Motor neuron (in vitro differentiated cells): ENCODE results near the gene GNAI3. TPM values are rescaled to one million over a fixed set of nuclear protein-coding genes. Genes with fewer than 3 reads are reported as not detected.
"Not testable (repeated sequence)": the region's sequence is repeated elsewhere in the genome, so short reads cannot be mapped to it uniquely, and the experiment has no call there.

Source experiments
- ATAC-seq, 8 experiments: fragments of 200-7000 bp; cut with Tn5 transposase; replicated peaks in 6 of 8; 2 replicates each; pipeline ENCODE4 v1.8.0; 2021; ENCODE audit warnings: mild to moderate bottlenecking in 8 of 8, moderate library complexity in 8 of 8
- H3K27ac ChIP-seq, 2 donors: fragments of 250-450 bp; sonication (Bioruptor Pico); 2 replicates each; pipeline ENCODE4 v1.9.0; 2021; ENCODE audit warnings: antibody characterized with exemption in 2 of 2, mild to moderate bottlenecking in 2 of 2, moderate library complexity in 1 of 2
- H3K4me1 ChIP-seq, 2 donors: fragments of 250-450 bp; sonication (Bioruptor Pico); replicated peaks in 1 of 2; 2 replicates each; pipeline ENCODE4 v1.6.1; 2021; ENCODE audit warnings: antibody characterized with exemption in 2 of 2, mild to moderate bottlenecking in 2 of 2, moderate library complexity in 1 of 2
- H3K4me3 ChIP-seq, 5 donors: fragments of 250-450 bp; sonication (Bioruptor Pico); 2 replicates each; pipeline ENCODE4 v1.9.0; 2021; ENCODE audit warnings: antibody characterized with exemption in 5 of 5, mild to moderate bottlenecking in 5 of 5, moderate library complexity in 4 of 5
- WGBS, 10 experiments: fragments of 450-650 bp; shearing (Covaris generic); methylation state at CpG; one replicate each; pipeline ENCODE4 v1.0.0; 2022; 5-methylcytosine and 5-hydroxymethylcytosine counted together
- in situ Hi-C, 9 experiments: fragments of 400-800 bp; cut with MboI; loops; one replicate each; pipeline ENCODE4 v1.15.0; 2021; ENCODE audit warnings: low sequenced_read_pairs in 9 of 9, low pct_unique_long_range_greater_than_20kb in 2 of 9; ENCODE audit not compliant: unreplicated experiment in 9 of 9
- total RNA-seq, 8 experiments: library from RNA; unstranded; fragments of 300-600 nt; gene quantifications; 2 replicates each; pipeline versions ENCODE4 v1.2.3 to v1.2.4, GENCODE V29; 2022

The GNAI3 gene
- total RNA-seq, 8 experiments from 2014 or later, result 8.8 to 15.5 (median 13.9) TPM

DNA sequence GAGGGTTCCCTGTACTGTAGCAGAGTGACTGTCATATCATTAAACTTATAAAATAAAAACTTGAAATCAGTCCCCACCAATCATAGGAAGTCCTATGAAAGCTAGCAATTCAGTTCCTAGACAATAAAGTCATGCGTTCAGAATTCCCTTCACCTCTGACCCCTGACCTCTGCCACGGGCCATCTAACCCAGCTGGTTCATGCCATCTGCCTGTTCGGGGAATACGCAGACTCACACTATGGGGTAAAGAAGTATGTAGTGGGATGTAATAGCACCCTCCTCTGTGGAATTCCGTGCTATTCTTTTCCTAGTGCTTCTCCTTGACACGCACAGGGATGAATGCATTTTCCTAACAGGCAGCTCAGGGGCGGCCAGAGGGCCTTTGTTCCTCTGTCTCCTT, 109.6 kb downstream of the GNAI3 start:
- ATAC-seq, result no peak
- in situ Hi-C loops, result loop anchor here in 2 of 9 experiments (10.0 to 25.0 kb wide), 2 partner anchors 104 to 327 kb away; partner anchors contain the start of genes AHCYL1 (in 1 of the 2) and EPS8L3 (in 1 of the 2)
- peaks cover 19 to 28% of the 10 kb centered on the region in 2 donors for H3K4me1 ChIP-seq
- WGBS, 10 experiments, result 40 to 94% (median 73%) methylated on average over 1 to 7 of the region's 7 CpGs; no CpG with 5 or more reads in 2 of the 10 experiments
- no peak overlapping the region for H3K27ac ChIP-seq
- H3K4me3 ChIP-seq, result no peak overlapping the region

- H3K27ac ChIP-seq, result no peak overlapping the region
- in situ Hi-C loops, result loop anchor here in 2 of 9 experiments (10.0 to 25.0 kb wide), 2 partner anchors 104 to 326 kb away; partner anchors contain the start of genes AHCYL1 (in 1 of the 2) and EPS8L3 (in 1 of the 2)
- peaks cover 16 to 22% of the 10 kb centered on the region in 2 donors for H3K4me1 ChIP-seq
- ATAC-seq, result peak in 2 of 8 experiments; percentile 5 to 15
- H3K4me3 ChIP-seq, result no peak overlapping the region
- 50 to 83% (median 51%) methylated on average over 1 to 3 of the region's 3 CpGs; no CpG with 5 or more reads in 7 of the 10 experiments for WGBS, 10 experiments
These were observed 110.2 kb downstream of the GNAI3 start for GRCh38 chr1:109658533-109659042.

DNA sequence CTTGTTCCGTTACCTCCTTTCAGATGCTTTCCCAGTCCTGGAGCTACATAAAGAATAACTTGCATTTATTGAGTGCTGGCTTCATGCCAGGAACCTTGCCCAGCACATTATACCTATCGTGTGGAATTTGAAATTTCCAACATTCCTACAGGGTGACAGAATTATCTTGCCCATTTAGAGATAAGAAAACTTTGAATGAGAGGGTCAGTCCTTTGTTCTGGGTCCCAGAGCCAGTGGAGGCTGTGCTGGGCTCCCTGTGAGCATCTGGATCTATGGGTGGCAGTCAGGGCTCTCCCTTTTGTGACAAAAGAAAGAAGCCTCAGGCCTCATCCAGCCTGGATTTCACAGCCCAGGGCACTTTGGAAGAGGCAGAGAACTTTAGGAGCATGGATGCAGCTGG, 110.7 kb downstream of the GNAI3 start:
- Histone ChIP-seq H3K27ac (no peak overlapping the region), H3K4me3 (no peak overlapping the region), H3K4me1 (peaks cover 14 to 20% of the 10 kb centered on the region in 2 donors)
- in situ Hi-C loops, result loop anchor here in 2 of 9 experiments (10.0 to 25.0 kb wide), 2 partner anchors 103 to 326 kb away; partner anchors contain the start of genes AHCYL1 (in 1 of the 2) and EPS8L3 (in 1 of the 2)
- no peak for ATAC-seq
- 30 to 100% (median 100%) methylated on average over 1 to 2 of the region's 2 CpGs; no CpG with 5 or more reads in 3 of the 10 experiments for WGBS, 10 experiments

DNA sequence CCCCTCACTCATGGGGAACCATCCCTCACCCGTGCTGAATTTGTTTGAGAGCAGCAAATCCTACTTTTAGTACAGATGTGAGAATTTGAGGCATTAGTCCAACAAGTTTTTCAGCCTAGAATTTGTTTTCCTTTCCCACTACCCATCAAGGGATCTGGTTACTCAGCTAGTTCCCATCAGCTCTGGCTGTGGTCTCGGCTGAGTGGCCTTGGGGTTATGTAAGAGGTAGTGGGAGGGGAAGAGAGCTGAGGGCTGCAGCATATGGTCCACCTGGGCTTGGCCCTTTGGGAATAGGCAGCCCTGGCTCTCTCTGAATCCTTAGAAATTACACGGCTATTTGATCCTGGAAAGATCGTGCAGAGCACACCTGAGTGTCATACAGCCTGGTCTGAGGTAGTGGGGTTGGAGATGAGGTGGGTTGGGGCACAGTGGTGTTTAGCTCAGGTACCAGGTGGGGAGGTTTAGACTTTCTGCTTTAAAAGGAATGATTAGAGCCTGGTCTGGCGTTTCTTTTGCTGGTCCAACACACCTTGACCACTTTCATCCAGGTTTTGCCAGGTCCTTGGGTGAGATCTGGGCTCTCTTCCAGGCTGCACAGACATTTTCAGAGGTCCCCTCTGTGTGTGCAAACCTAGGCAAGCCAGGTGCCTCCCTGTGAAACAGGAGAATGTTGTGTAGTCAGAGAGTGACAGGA, 111.7 kb downstream of the GNAI3 start:
- 40 to 100% (median 65%) methylated on average over 1 to 5 of the region's 5 CpGs; no CpG with 5 or more reads in 4 of the 10 experiments for WGBS, 10 experiments
- no peak overlapping the region for H3K4me3 ChIP-seq
- peaks cover 14 to 15% of the 10 kb centered on the region in 2 donors for H3K4me1 ChIP-seq
- ATAC-seq, result peak in 1 of 8 experiments; percentile 12
- in situ Hi-C loops, result loop anchor here in 2 of 9 experiments (10.0 to 25.0 kb wide), 2 partner anchors 102 to 325 kb away; partner anchors contain the start of genes AHCYL1 (in 1 of the 2) and EPS8L3 (in 1 of the 2)
- H3K27ac ChIP-seq, result no peak overlapping the region

- H3K27ac ChIP-seq, H3K4me3 ChIP-seq, ATAC-seq: not testable (repeated sequence)
- in situ Hi-C loops, result loop anchor here in 1 of 9 experiments (25.0 kb wide), 1 partner anchor 102 kb away; the partner anchor contains the start of gene EPS8L3
- WGBS, 10 experiments, result 60 to 86% (median 76%) methylated on average over 1 to 2 of the region's 4 CpGs; no CpG with 5 or more reads in 6 of the 10 experiments
- peaks cover 14 to 15% of the 10 kb centered on the region in 2 donors for H3K4me1 ChIP-seq
These were observed 112.2 kb downstream of the GNAI3 start for GRCh38 chr1:109660691-109661026.

DNA sequence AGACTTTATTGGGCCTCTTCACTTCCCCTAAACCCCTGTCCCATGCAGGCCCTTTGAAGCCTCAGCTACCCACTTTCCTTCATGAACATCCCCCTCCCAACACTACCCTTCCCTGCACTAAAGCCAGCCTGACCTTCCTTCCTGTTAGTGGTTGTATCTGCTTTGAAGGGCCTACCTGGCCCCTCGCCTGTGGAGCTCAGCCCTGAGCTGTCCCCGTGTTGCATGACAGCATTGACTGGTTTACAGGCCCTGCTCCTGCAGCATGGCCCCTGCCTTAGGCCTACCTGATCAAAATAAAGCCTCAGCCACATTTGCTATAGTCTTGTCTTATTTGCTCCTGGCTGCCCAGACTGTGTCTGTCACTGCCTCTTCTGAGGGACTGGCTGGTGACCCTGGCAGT, 113.0 kb downstream of the GNAI3 start:
- Histone ChIP-seq H3K4me3 (no peak overlapping the region), H3K4me1 (peaks cover 14 to 15% of the 10 kb centered on the region in 2 donors), H3K27ac (no peak overlapping the region)
- in situ Hi-C loops, result loop anchor here in 1 of 9 experiments (25.0 kb wide), 1 partner anchor 101 kb away; the partner anchor contains the start of gene EPS8L3
- no peak for ATAC-seq
- 67 to 74% (median 74%) methylated on average over 2 of the region's 2 CpGs; no CpG with 5 or more reads in 7 of the 10 experiments for WGBS, 10 experiments

- no peak overlapping the region for H3K4me3 ChIP-seq
- H3K4me1 ChIP-seq, result peaks cover 6 to 16% of the 10 kb centered on the region in 2 donors
- ATAC-seq, result no peak
- 63 to 100% (median 95%) methylated on average over 1 of the region's 1 CpG; no CpG with 5 or more reads in 6 of the 10 experiments for WGBS, 10 experiments
- in situ Hi-C loops, result loop anchor here in 1 of 9 experiments (25.0 kb wide), 1 partner anchor 98 kb away; the partner anchor contains the start of gene EPS8L3
- no peak overlapping the region for H3K27ac ChIP-seq
These were observed 116.3 kb downstream of the GNAI3 start for GRCh38 chr1:109664671-109665070.

DNA sequence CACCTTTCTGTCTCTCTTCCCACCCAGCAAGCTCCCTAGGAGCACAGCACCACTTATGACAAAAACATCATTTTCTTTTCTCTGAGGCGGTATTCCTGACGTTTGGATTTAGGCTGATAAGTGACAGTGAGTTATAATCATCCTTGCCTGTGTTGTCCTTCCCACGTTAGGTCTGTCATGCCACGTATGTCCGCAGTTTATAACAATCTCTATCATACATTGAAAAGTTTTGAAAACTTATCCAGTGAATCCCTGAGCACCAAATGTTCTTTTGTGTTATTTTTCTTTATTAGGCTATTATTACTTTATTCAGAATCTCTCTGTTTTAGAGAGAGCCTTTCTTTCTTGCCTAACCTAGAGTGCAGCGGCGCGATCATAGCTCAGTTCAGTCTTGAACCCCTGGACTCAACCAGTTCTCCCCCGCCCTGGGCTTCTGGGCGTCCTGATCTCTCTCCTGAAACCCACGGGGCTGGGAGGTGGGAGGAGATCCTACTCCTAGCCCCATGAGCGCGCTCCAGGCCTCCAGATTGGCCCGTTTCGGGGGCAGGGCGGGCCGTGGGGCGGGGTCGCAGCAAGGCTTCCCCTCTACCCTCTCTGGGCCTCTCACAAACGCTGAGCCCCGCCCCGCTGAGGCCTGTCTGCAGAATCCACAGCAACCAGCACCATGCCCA, 119.2 kb downstream of the GNAI3 start, which contains the start of gene GSTM2:
GSTM2 (plus strand) TSS at position 606 of the 671 bp plus-strand sequence; CDS start at position 665, 59 bp downstream.
- Histone ChIP-seq H3K4me3 (peak within 1 kb of the TSS; percentile 29 to 45 (median 38)), H3K4me1 (peaks cover 6 to 9% of the 10 kb centered on the region in 2 donors), H3K27ac (peak within 1 kb of the TSS in 1 of 2 donors; percentile 15)
- 12 to 100% (median 34%) methylated on average over 1 to 12 of the region's 22 CpGs; no CpG with 5 or more reads in 1 of the 10 experiments for WGBS, 10 experiments
- ATAC-seq, result peak; percentile 98 to 100 (median 99)
- in situ Hi-C loops, result loop anchor here in 1 of 9 experiments (25.0 kb wide), 1 partner anchor 95 kb away; the partner anchor contains the start of gene EPS8L3

Other genes starting within 250 kb of the GNAI3 start
- gene MYBPHL, start 241.6 kb upstream of the GNAI3 start, total RNA-seq, result under 1 TPM in 3 of 8 experiments, not detected in 5; 0.67 to 0.92 (median 0.81) TPM
- gene SORT1, start 150.7 kb upstream of the GNAI3 start, total RNA-seq, result 10 to 100 TPM in 7 of 8 experiments, 1 to 10 TPM in 1; 6.7 to 52.3 (median 41.4) TPM
- 100 to 1,000 TPM in 1 of 8 experiments, 10 to 100 TPM in 7; 47.3 to 100 (median 72.2) TPM for gene PSMA5, start 122.2 kb upstream of the GNAI3 start, total RNA-seq
- gene SYPL2, start 82.1 kb upstream of the GNAI3 start, total RNA-seq, result 1 to 10 TPM in 2 of 8 experiments, under 1 TPM in 6; 0.11 to 2.2 (median 0.81) TPM
- gene ATXN7L2, start 64.7 kb upstream of the GNAI3 start, total RNA-seq, result 10 to 100 TPM in 4 of 8 experiments, 1 to 10 TPM in 4; 3.7 to 20.1 (median 9.8) TPM
- 10 to 100 TPM in 2 of 8 experiments, 1 to 10 TPM in 6; 5.8 to 12.6 (median 7.5) TPM for gene CYB561D1, start 54.5 kb upstream of the GNAI3 start, total RNA-seq
- gene AMIGO1, start 38.9 kb upstream of the GNAI3 start, total RNA-seq, result 10 to 100 TPM in 1 of 8 experiments, 1 to 10 TPM in 7; 3.5 to 11.5 (median 6.7) TPM
- 1 to 10 TPM in 6 of 8 experiments, under 1 TPM in 2; 0.56 to 5.8 (median 2.6) TPM for gene GPR61, start 8.7 kb upstream of the GNAI3 start, total RNA-seq
- not detected for gene GNAT2, start 71.0 kb downstream of the GNAI3 start, total RNA-seq
- 100 to 1,000 TPM in 1 of 8 experiments, 10 to 100 TPM in 7; 46.3 to 100 (median 61.3) TPM for gene AMPD2, start 71.2 kb downstream of the GNAI3 start, total RNA-seq
- gene GSTM4, start 107.5 kb downstream of the GNAI3 start, total RNA-seq, result 10 to 100 TPM in 3 of 8 experiments, 1 to 10 TPM in 5; 6.5 to 46.1 (median 9.1) TPM
- gene GSTM2, start 119.4 kb downstream of the GNAI3 start, total RNA-seq, result 100 to 1,000 TPM in 2 of 8 experiments, 10 to 100 TPM in 6; 18.6 to 116 (median 28.1) TPM
- 1 to 10 TPM in 3 of 8 experiments, not detected in 5; 2.6 to 5.2 (median 3.7) TPM for gene GSTM1, start 139.2 kb downstream of the GNAI3 start, total RNA-seq
- gene GSTM5, start 163.6 kb downstream of the GNAI3 start, total RNA-seq, result 1 to 10 TPM in 3 of 8 experiments, under 1 TPM in 4, not detected in 1; 0.05 to 2.9 (median 0.82) TPM
- gene GSTM3, start 192.4 kb downstream of the GNAI3 start, total RNA-seq, result 100 to 1,000 TPM in 3 of 8 experiments, 10 to 100 TPM in 5; 61.8 to 639 (median 82.1) TPM
- 1 to 10 TPM in 2 of 8 experiments, not detected in 6; 1.0 to 3.1 TPM for gene EPS8L3, start 215.3 kb downstream of the GNAI3 start, total RNA-seq